Gastrocnemius medialis (tissue), 4 donors: ENCODE measurements around the gene TMEM108.

Source experiments
- CTCF ChIP-seq, 5 experiments: fragments of 450-650 bp in 3 of 5; fragments of 200-600 bp in 2 of 5; sonication (generic) in 2 of 5; IDR thresholded peaks in 4 of 5; conservative IDR thresholded peaks in 1 of 5; 1 replicate in 4 of 5; 2 replicates in 1 of 5; pipeline ENCODE4 v1.5.1; 2016 to 2019; ENCODE audit warnings: antibody characterized with exemption in 5 of 5, mild to moderate bottlenecking in 3 of 5, moderate library complexity in 3 of 5
- POLR2A ChIP-seq, 2 donors: fragments of 450-650 bp; IDR thresholded peaks; one replicate each; pipeline ENCODE4 v1.6.1; 2017; ENCODE audit warnings: antibody characterized with exemption in 2 of 2, mild to moderate bottlenecking in 2 of 2, moderate library complexity in 2 of 2

- TF ChIP-seq CTCF (IDR thresholded peaks at IDR 0.05 in 4 of 5, conservative IDR thresholded peaks at IDR 0.05 in 1 of 5) (no peak), POLR2A (IDR thresholded peaks at IDR 0.05) (no peak)
Measured at GRCh38 chr3:133328373-133328772, 290.2 kb downstream of the TMEM108 start.
